ENCODE data around the gene BCAS3.

Gene BCAS3

GRCh38 chr17:60798576-60798975, 120.9 kb downstream of the BCAS3 start:
- TF ChIP-seq EZH2 (IDR thresholded peaks at IDR 0.05; ENCODE audit: borderline replicate concordance, low read length) (no peak), CTCF (IDR thresholded peaks at IDR 0.05; ENCODE audit: low read length) (no peak)

GRCh38 chr17:60802377-60802776, 124.7 kb downstream of the BCAS3 start:
- Histone ChIP-seq H2AFZ (ENCODE audit: low read length) (no peak overlapping the region), H4K20me1 (ENCODE audit: insufficient read depth, low read length) (no peaks in the 10 kb centered on the region), H3K4me2 (ENCODE audit: low read length) (no peak overlapping the region), H3K4me1 (ENCODE audit: insufficient read depth, low read length, severe bottlenecking) (no peaks in the 10 kb centered on the region), H3K36me3 (ENCODE audit: insufficient read depth, low read length) (no peaks in the 10 kb centered on the region), H3K9me2 (ENCODE audit: low read depth, low read length) (no peaks in the 10 kb centered on the region), H3K27ac (ENCODE audit: low read depth, low read length, poor library complexity, severe bottlenecking) (no peak overlapping the region), H3F3A (ENCODE audit: insufficient read depth, low read length) (no peaks in the 10 kb centered on the region), H3K27me3 (ENCODE audit: insufficient read depth, low read length) (no peaks in the 10 kb centered on the region), H3K9ac (ENCODE audit: low read length) (no peak overlapping the region), H3K9me3 (ENCODE audit: low read length) (no peaks in the 10 kb centered on the region), H3K79me2 (ENCODE audit: insufficient read depth, low read length) (no peaks in the 10 kb centered on the region), H3K4me3 (ENCODE audit: low read depth, low read length, poor library complexity, severe bottlenecking) (no peak overlapping the region)
- TF ChIP-seq EZH2 (IDR thresholded peaks at IDR 0.05; ENCODE audit: borderline replicate concordance, low read length) (no peak), CTCF (IDR thresholded peaks at IDR 0.05; ENCODE audit: low read length) (no peak)

More at GRCh38 chr17:60798576-60798975, 120.9 kb downstream of the BCAS3 start:
- Histone ChIP-seq H3K79me2 (ENCODE audit: insufficient read depth, low read length) (no peaks in the 10 kb centered on the region), H3K9me2 (ENCODE audit: low read depth, low read length) (no peaks in the 10 kb centered on the region), H3F3A (ENCODE audit: insufficient read depth, low read length) (no peaks in the 10 kb centered on the region), H3K9ac (ENCODE audit: low read length) (no peak overlapping the region), H4K20me1 (ENCODE audit: insufficient read depth, low read length) (no peaks in the 10 kb centered on the region), H3K4me3 (ENCODE audit: low read depth, low read length, poor library complexity, severe bottlenecking) (no peak overlapping the region), H3K27me3 (ENCODE audit: insufficient read depth, low read length) (no peaks in the 10 kb centered on the region), H3K4me2 (ENCODE audit: low read length) (no peak overlapping the region), H3K36me3 (ENCODE audit: insufficient read depth, low read length) (no peaks in the 10 kb centered on the region), H3K27ac (ENCODE audit: low read depth, low read length, poor library complexity, severe bottlenecking) (no peak overlapping the region), H3K9me3 (ENCODE audit: low read length) (no peaks in the 10 kb centered on the region), H3K4me1 (ENCODE audit: insufficient read depth, low read length, severe bottlenecking) (no peaks in the 10 kb centered on the region), H2AFZ (ENCODE audit: low read length) (no peak overlapping the region)

- H3K9me3 ChIP-seq (ENCODE audit: low read length), result no peaks in the 10 kb centered on the region
- TF ChIP-seq EZH2 (IDR thresholded peaks at IDR 0.05; ENCODE audit: borderline replicate concordance, low read length) (no peak), CTCF (IDR thresholded peaks at IDR 0.05; ENCODE audit: low read length) (no peak)
Observed at GRCh38 chr17:60803059-60803458, 125.4 kb downstream of the BCAS3 start.

More at GRCh38 chr17:60803059-60803458, 125.4 kb downstream of the BCAS3 start:
- Histone ChIP-seq H3K36me3 (ENCODE audit: insufficient read depth, low read length) (no peaks in the 10 kb centered on the region), H3K4me3 (ENCODE audit: low read depth, low read length, poor library complexity, severe bottlenecking) (no peak overlapping the region), H3K9ac (ENCODE audit: low read length) (no peak overlapping the region), H3K4me2 (ENCODE audit: low read length) (no peak overlapping the region), H3K79me2 (ENCODE audit: insufficient read depth, low read length) (no peaks in the 10 kb centered on the region), H3K27ac (ENCODE audit: low read depth, low read length, poor library complexity, severe bottlenecking) (no peak overlapping the region), H4K20me1 (ENCODE audit: insufficient read depth, low read length) (no peaks in the 10 kb centered on the region), H3K9me2 (ENCODE audit: low read depth, low read length) (no peaks in the 10 kb centered on the region), H3K4me1 (ENCODE audit: insufficient read depth, low read length, severe bottlenecking) (no peaks in the 10 kb centered on the region), H3K27me3 (ENCODE audit: insufficient read depth, low read length) (no peaks in the 10 kb centered on the region), H2AFZ (ENCODE audit: low read length) (no peak overlapping the region), H3F3A (ENCODE audit: insufficient read depth, low read length) (no peaks in the 10 kb centered on the region)

Measured in OCI-LY1 (cell line).